ENCODE measurements around the gene SLC11A2. TPM values are rescaled to one million over a fixed set of nuclear protein-coding genes. Genes with fewer than 3 reads are reported as not detected.

The SLC11A2 gene
- total and polyA plus RNA-seq, 2 donors (not counting 1 experiment from before 2014, with no cell fraction given) = 19.7 to 42.0 TPM

- Histone ChIP-seq H3K4me3 (ENCODE audit: control extremely low read depth in 1 of 5, extremely low read depth in 1 of 5, insufficient read depth in 1 of 5, low read depth in 2 of 5, low read length in 4 of 5) (no peak overlapping the region), H3K4me1 (ENCODE audit: control insufficient read depth in 2 of 2, insufficient read depth in 2 of 2, low read length in 2 of 2) (no peaks in the 10 kb centered on the region), H3K27ac (ENCODE audit: low read length in 2 of 2) (no peak overlapping the region), H3K36me3 (replicated peaks in 1 of 2; ENCODE audit: control extremely low read depth in 1 of 2, control insufficient read depth in 1 of 2, extremely low read depth in 1 of 2, insufficient read depth in 2 of 2, low read length in 1 of 2) (peaks cover 10 to 16% of the 10 kb centered on the region in 2 experiments), H4K20me1 (ENCODE audit: control insufficient read depth, insufficient read depth, low read length, poor library complexity, severe bottlenecking) (no peaks in the 10 kb centered on the region), H3K4me2 (replicated peaks; ENCODE audit: low read depth, low read length, poor library complexity, severe bottlenecking) (no peak overlapping the region), H3K79me2 (ENCODE audit: control insufficient read depth, insufficient read depth, low read length) (peaks cover 35% of the 10 kb centered on the region), H3K27me3 (replicated peaks in 1 of 4; ENCODE audit: control extremely low read depth in 1 of 4, control insufficient read depth in 3 of 4, insufficient read depth in 4 of 4, low read length in 3 of 4) (no peaks in the 10 kb centered on the region), H3K9ac (ENCODE audit: low read length) (no peak overlapping the region), H2AFZ (ENCODE audit: insufficient read depth, low read depth, low read length, poor library complexity, severe bottlenecking) (no peak overlapping the region), H3K9me3 (ENCODE audit: control extremely low read depth in 1 of 3, control insufficient read depth in 2 of 3, insufficient read depth in 1 of 3, low read length in 2 of 3) (no peaks in the 10 kb centered on the region)
- Mint-ChIP-seq H3K4me1 (no peaks in the 10 kb centered on the region), H3K27ac (no peak overlapping the region), H3K27me3 (no peaks in the 10 kb centered on the region), H3K4me3 (no peak overlapping the region), H3K9me3 (ENCODE audit: insufficient read depth) (no peaks in the 10 kb centered on the region)
- ATAC-seq (ENCODE audit: low read depth) = no peak
- WGBS (ENCODE audit: insufficient coverage) = 94% methylated on average over 5 of the region's 5 CpGs
- ChIA-PET CTCF (interaction anchor here (1.0 to 1.4 kb wide), 2 partner anchors 89 to 265 kb away, joined by 3 to 4 read pairs; no protein-coding TSS in a partner anchor), POLR2A (no interaction called here)
- no peak for DNase-seq
- intact Hi-C loops (cut with micrococcal nuclease) = no loop called here
- TF ChIP-seq CTCF (IDR thresholded peaks at IDR 0.05) (no peak), EZH2 (IDR thresholded peaks at IDR 0.05; ENCODE audit: borderline replicate concordance, insufficient read depth, low read depth, low read length, poor library complexity, severe bottlenecking) (no peak)
These were observed 49.2 kb upstream of the SLC11A2 start for GRCh38 chr12:51075390-51075789.

DNA sequence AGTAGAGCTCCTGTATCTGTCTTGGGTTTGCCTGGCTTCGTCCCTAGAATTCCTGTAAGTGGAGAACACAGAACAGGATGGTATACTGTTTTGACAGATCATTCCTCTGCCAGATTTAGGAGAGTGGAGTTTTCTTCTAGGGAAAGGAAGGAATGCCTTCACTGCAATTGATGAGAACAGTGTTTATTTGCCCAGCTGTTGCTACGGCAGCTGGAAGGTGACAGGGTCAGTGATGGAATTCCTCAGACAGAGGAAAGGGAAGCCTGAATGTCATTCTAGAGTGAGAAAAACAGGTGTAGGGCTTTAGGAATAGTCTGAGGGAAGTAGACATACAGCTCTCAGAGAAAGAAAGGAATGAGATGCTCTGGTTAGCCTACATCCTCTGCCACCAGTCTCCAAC, 45.5 kb upstream of the SLC11A2 start:
- ATAC-seq (ENCODE audit: low read depth) (no peak), DNase-seq (no peak)
- H3K4me1 ChIP-seq (ENCODE audit: control insufficient read depth in 2 of 2, insufficient read depth in 2 of 2, low read length in 2 of 2) = no peaks in the 10 kb centered on the region
- no peak overlapping the region for H3K27ac Mint-ChIP-seq
- no peaks in the 10 kb centered on the region for H3K27me3 Mint-ChIP-seq
- no peak overlapping the region for H3K4me3 ChIP-seq (ENCODE audit: control extremely low read depth in 1 of 5, extremely low read depth in 1 of 5, insufficient read depth in 1 of 5, low read depth in 2 of 5, low read length in 4 of 5)
- H3K4me3 Mint-ChIP-seq = no peak overlapping the region
- H2AFZ ChIP-seq (ENCODE audit: insufficient read depth, low read depth, low read length, poor library complexity, severe bottlenecking) = no peak overlapping the region
- H3K4me2 ChIP-seq (replicated peaks; ENCODE audit: low read depth, low read length, poor library complexity, severe bottlenecking) = no peak overlapping the region
- no peaks in the 10 kb centered on the region for H4K20me1 ChIP-seq (ENCODE audit: control insufficient read depth, insufficient read depth, low read length, poor library complexity, severe bottlenecking)
- intact Hi-C loops (cut with micrococcal nuclease) = no loop called here
- H3K79me2 ChIP-seq (ENCODE audit: control insufficient read depth, insufficient read depth, low read length) = peaks cover 8% of the 10 kb centered on the region
- no peaks in the 10 kb centered on the region for H3K4me1 Mint-ChIP-seq
- H3K9ac ChIP-seq (ENCODE audit: low read length) = no peak overlapping the region
- no peaks in the 10 kb centered on the region for H3K9me3 Mint-ChIP-seq (ENCODE audit: insufficient read depth)
- no peaks in the 10 kb centered on the region for H3K27me3 ChIP-seq (replicated peaks in 1 of 4; ENCODE audit: control extremely low read depth in 1 of 4, control insufficient read depth in 3 of 4, insufficient read depth in 4 of 4, low read length in 3 of 4)
- POLR2A ChIA-PET = no interaction called here
- peaks cover 13 to 40% of the 10 kb centered on the region in 2 experiments for H3K36me3 ChIP-seq (replicated peaks in 1 of 2; ENCODE audit: control extremely low read depth in 1 of 2, control insufficient read depth in 1 of 2, extremely low read depth in 1 of 2, insufficient read depth in 2 of 2, low read length in 1 of 2)
- WGBS (ENCODE audit: insufficient coverage) = 97% methylated on average over 2 of the region's 2 CpGs
- CTCF ChIA-PET = interaction anchor here (1.5 kb wide), 1 partner anchor 198 kb away, joined by 3 read pairs; no protein-coding TSS in a partner anchor
- no peak overlapping the region for H3K27ac ChIP-seq (ENCODE audit: low read length in 2 of 2)
- H3K9me3 ChIP-seq (ENCODE audit: control extremely low read depth in 1 of 3, control insufficient read depth in 2 of 3, insufficient read depth in 1 of 3, low read length in 2 of 3) = no peaks in the 10 kb centered on the region
- TF ChIP-seq EZH2 (IDR thresholded peaks at IDR 0.05; ENCODE audit: borderline replicate concordance, insufficient read depth, low read depth, low read length, poor library complexity, severe bottlenecking) = no peak
- TF ChIP-seq CTCF (IDR thresholded peaks at IDR 0.05) = no peak
